HG02763 (cell line): ENCODE measurements around the gene ARHGAP10.

Experiments used
- ATAC-seq: cut with Tn5 transposase; IDR thresholded peaks from one replicate; pipeline ENCODE4 v1.9.1; 2021; ENCODE audit warnings: mild to moderate bottlenecking, moderate library complexity; ENCODE audit not compliant: unreplicated experiment

ARHGAP10 gene

DNA sequence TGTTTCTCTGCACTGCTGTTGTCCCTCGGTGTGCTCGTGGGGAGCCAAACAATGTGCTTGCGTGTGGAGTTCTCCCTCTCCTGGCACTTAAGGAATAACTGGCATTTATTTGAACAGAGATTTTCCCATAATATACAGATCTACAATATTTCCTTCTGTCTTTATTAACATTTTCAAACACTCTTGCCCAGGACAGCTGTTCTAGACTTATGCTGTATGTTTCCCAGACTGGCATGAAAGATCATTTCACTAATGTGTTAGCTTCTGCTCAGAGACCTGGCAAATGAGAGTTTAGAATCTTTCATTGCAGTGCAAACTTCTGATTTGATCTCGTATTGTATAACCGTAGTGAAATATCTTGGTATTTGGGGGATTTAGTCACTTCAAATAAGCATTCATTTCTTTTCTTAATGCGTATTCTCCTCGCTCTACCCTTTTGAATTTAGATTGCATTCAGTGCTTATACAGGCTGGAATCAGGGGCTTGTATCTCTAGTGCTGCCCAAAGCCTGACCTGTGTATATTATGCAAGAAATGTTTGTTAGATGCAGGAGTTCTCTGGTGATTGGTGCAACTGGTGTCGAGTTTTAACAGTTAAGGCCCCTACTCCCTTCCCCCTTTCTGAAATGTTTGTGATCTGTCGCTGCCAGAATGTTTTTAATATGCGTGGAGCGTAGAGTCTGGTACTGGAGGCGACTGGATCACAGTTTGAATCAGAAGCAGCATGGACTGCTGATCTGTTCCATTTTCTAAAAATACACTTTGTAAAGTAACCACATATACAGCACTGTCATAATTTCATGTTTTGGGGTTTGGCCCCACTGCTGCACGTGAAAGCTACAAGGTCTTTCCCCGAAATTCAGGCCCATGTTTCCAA is 326.3 kb downstream of the ARHGAP10 start:
- no peak for ATAC-seq

DNA sequence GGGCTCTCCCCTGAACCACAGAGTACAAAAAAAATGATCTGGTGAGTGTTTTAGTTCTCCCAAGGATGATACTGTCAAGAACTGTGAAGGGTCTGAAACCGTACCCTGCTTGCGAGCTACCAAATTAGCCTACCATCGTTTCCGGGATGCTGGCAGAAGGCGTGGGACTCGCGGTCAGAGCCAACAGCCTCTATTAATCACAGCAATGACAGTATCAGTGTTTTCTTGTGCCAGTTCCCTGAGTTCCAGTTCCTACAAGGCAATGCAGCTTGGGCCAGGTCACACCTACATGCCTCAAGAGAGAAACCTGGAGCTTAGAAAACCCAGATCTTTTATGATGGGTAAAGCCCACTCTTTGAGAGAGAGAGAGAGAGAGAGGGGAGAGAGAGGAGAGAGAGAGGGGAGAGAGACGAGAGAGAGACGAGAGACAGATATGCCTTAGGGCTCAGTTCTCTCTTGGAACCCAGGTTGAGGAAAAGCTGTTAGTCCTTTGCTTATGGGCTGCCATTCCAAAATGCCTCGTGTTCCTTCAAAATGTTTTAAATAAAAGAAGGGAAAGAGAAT is 327.8 kb downstream of the ARHGAP10 start:
- no peak for ATAC-seq

DNA sequence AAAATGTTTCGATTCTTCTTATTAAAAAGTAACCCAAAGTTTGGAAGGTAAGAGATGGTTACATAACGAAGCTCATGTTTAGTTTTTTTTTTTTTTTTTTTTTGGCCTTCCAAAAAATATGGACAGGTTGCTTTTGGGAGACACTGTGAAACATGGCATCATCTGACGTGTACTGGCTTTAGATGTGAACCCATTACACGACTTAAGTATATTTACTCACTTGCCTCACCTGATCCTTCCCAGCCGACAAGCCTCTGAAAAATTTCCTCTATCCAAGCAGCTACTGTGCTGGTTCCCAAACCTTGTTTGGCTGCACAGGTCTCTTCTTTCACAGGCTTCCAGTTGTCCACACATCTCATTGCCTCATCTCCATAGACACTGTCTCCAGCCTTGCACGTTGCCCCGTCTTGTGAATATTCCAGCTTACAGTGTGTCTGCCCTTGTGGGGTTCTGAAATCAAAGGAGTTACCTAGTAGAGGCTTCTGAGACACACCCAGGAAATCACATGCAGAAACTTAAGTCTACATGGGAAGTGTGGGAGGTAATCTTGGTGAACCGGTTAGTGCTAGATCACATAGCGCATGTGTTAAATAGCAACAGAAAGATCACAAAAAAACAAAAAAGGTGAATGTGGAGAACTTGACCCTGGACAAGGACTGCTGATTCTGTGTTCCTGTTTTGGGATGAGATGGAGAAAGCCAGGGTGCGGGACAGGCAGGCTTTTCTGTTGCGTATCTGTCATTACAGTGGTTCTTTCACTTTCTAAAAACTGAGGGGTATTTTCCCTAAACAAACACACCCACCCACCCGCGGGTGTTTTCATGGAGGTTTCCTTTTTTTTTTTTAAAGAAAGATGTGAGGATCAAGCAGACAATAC is 328.6 kb downstream of the ARHGAP10 start:
- ATAC-seq: no peak

DNA sequence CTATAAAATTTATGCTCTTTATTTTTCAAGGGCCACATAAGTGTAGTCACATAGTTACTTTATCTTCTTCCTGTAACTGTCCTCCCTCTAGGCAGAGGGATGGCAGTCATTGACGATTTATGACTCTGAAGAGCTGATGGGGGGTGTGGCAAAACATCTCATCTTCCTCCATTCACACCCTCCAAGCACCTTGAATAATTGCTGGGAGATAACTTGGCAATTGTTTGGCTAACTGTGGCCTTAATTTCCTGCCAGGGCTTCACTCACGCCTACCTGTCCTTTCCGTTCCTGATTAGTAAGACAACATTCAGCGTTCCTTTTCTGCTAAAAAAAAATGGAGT is 329.2 kb downstream of the ARHGAP10 start:
- no peak for ATAC-seq

DNA sequence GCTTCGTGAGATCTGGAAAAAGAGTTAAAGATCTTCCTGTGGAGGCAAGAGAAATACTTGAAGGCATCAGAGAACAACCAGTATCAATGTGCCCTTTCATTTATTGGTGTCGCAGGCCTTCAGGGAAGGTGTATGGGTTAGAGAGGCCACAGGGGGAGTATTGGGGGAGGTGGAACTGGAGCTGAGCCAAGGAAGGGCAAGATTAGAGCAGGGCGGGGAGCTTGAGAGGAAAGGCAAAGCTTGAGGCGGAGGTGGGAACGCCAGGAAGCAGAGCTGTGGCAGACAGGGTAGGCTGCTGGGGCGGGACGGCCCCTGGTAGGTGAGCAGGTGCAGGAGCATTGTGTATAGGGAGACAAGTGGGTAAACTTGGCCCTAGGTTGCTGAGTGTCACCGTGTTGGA is 329.9 kb downstream of the ARHGAP10 start:
- no peak for ATAC-seq

DNA sequence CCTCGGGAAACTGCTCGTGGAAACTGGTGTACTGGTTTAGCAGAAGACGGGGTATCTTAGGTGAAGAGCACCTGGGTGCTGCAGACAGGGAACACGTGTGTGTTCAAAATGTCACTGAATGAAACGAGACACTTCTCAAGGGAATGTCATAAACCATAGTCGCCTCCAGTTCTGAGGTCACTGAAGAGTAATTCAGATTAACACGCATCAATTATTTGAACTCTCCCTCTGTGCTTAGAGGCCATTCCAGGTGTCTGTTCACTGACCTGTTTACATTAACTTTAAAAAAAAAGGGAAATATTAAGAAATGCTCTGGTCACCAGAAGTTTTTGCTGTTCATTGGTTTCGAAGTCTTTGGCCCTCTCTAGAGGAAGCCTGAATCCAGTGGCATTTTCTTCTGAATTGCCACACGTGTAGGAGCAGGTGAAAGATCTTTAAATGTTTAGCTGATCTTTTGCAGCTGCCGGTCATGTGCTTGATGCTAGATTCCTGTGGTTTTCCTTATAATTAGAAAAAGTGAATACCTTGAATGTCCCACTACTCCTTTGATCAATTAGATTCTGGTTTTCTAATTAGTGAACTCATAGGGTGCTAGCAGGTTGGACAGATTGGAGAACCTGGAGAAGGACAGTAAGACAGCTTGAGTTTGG is 330.5 kb downstream of the ARHGAP10 start:
- no peak for ATAC-seq

DNA sequence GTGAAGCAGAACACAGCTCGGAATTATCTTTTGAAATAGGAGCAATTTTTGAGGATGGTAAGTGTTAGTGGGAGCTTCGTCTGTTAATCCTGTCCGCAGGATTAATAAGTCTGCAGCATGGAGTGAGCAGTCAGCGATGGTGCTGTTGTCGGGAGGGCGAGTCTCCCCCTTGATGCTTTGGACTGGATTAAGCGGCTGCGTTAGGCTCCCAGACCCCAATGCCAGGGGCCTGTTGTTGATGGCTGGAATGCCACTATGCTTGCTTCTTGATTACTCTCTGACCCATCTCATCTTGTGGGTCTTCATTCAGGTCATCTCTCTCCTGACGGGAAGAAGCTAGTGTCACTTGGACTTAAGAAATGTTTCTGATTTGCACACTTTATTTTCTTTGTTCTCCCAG is 332.6 kb downstream of the ARHGAP10 start:
- no peak for ATAC-seq

DNA sequence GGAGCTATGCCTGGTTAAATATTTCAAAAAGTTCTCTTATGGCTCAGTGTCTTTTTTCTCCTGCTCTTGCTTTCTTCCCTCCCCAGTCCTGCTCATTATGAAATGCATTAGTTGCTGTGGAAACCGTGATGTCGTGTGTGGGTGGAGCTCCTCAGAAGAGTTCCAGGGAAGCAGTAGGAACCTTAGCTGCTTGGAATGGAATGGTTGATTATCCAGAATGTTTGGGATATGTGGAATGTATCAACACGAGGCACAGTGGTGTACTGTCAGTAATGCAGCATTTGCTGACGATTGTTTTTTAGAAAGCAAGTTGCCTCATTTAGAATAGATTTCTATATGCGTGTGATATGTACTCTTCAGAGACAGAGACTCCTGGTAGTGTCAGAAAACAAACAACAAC is 333.2 kb downstream of the ARHGAP10 start:
- no peak for ATAC-seq

DNA sequence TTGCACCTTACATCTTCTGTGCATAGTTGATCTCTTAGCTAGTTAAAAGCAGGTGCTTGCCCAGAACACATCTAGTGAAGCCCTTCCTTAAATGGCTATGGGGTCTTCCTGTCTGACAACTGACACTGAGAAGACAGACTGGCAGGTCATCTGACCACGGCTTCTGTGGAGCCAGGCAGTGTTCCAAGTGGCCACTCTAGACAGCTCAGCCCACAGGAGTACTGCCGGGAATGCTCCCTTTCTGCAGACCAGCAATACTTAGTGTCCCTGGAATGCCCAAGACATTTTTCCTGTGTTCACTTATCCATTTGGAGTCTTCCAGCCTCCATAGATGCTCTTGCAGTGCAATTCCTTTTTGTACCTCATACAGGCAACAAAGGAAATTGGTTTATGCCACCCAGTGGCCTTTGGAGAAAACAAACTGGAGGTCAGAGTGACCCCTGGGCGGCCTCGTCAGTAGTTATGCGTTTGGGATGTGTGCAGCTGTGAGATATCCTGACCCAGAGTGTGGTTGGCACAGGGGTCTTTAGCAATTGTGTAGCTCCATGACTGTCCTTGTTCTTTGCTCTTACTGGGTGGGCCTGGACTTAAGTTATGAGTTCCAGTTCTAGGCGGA is 335.5 kb downstream of the ARHGAP10 start:
- no peak for ATAC-seq

DNA sequence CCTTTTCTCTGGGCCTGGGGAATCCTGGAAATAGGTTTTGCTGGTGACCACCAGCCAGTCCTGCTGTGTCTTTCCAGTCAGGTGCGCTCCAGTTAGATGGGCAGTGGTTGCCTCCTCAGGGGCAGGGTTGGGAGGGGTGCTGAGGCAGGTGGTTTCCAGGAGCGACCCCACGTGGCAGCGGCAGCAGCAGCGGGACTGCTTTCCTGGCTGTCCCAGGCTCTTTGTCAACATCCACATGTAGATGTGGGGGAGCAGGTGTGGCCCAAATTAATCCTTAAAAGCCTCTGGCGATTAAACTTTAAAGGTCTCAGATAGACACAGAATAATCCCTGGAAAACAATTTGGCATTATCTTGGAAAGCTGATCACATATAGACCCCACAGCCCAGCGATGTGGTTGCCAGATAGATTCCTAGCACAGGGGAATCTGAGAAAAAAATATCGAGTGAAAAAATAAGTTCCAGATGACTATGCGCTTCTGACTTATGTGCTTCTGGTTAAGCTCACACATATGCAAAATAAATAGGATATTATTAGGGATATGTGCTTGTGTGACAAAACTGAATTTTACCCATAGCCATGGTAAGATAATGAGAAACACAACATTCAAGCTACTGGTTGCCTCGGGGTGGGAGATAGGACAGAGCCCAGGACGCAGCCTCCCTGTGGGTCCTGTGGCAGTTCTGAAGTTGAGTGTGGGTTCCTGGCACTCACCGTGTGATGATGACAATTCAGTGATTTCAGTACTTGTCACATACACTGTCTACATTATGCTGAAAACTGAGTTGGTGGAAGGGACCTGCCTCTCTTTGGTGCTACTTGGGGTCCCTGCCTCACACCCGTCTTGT is 336.4 kb downstream of the ARHGAP10 start:
- no peak for ATAC-seq

DNA sequence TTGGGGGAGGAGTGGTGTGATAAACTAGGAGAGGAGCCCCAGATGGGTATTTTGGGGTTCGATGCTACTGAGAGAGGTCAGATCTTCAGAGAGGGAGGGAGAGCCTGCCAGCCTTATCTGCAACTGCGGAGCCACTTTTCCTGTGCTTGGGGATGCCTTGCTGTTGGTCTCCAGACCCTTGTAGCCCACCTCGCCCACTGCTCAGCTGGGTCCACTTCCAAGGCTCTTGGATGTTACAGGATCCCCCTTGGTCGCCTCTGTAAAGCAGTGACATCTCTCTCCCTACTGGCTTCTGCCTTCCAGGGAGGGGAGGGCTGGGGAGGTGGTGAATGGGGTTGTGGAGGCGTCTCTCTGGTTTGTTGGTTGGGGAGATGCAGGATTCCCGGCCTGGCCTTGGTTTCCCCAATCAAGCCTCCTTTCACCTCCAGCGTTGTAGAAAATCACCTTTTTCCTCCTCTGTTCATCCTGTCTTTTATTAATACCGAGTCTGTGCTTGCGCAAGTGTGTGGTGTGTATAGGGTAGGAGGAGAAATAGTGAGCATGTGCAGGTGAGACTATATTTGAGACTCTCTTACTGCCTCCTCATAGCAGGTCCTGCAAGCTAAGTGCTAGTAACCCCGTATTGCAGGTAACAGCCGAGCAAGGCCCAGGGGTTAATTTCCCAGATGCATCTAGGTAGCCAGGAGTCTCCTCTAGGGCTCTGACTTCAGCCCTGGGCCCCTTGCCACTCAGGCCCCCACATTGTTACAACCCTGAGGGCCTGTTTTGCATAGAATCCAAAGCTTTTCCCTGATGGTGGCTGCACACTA is 337.4 kb downstream of the ARHGAP10 start:
- no peak for ATAC-seq

DNA sequence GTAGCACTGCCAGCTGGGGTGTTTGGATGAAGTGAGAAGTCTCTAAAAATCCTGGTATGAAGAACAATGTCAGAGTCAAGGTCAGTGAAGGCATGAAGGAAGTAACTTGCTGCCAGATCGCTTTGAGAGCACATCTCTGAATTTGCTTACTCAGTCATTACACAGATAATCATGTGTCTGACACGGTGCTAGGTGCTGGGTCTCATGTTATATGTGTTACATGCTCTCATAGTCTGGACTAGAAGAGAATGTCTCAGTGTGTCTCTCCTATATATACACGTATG is 337.9 kb downstream of the ARHGAP10 start:
- ATAC-seq: no peak

DNA sequence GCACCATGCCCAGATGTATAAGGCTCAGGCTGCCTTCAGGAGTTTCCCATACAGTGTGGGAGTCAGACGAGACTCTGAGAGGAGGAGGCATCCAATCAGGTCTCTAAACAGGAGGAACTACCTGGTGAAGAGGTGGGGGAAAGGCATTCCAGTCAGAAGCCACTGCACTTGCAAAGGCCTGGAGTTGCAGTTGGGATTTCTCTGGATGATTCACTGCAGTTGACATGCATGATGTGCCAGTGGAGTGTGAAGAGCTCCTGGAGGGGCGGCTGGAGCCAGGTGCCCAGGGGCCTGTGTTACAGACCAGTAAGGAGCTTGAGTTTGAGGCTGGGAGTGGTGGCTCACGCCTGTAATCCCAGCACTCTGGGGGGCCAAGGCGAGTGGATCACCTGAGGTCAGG is 339.1 kb downstream of the ARHGAP10 start:
- no peak for ATAC-seq

DNA sequence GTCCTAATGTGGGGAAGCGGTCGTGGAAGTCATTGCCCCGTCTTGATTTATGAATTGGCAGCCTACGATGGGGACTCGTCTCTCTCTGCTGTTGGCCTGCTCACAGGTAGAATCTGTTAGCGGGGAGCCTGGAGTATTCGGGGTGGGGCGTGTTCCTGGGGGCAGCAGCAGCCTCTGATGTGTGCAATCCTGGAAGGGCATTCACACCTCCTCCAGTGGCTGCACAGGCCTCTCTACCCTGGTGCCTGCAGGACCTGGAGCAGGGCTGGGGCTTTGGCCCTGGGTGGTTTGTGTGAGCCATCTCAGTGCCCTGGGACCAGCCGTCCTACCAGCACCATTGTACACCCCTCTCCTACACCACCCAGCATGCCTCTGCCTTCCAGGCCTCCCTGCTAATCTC is 340.9 kb downstream of the ARHGAP10 start:
- no peak for ATAC-seq

DNA sequence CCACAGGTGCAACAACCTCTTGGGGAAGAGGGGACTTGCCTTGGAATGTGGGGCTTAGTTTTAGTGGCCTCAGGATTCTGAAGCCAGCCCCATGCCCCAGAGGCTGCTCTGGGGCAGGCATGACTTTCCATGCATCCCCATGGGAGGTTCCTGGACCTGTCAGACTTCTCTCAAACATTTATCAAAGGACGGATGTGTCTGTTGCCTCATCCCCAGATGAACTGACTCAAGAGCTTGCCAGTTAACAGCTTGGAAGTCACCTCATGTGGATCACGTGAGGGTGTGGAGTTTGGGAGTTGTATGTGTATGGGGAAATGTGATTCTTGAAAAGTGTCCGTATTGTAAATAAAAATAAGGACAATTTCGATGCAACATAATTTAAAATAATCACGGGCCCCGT is 341.5 kb downstream of the ARHGAP10 start:
- ATAC-seq: no peak

DNA sequence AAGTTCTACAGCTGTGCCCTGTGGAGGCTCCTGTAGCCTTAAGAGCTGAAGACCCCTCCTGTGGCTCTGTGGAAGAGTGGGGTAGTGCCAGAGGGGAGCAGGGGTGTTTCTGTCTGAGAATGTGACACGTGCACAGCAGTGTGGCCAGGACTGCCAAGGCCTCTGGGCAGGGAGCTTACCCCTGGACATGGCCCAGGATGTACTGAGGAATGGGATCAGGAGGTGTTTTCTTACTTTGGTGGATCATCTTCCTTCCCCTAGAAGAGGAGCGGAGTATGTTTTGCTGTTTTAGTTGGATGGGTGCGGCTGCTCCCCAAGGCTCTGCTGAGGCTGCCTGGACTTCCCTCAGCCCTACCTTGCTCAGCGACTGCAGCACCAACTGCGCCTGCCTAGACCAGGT is 342.6 kb downstream of the ARHGAP10 start:
- no peak for ATAC-seq

DNA sequence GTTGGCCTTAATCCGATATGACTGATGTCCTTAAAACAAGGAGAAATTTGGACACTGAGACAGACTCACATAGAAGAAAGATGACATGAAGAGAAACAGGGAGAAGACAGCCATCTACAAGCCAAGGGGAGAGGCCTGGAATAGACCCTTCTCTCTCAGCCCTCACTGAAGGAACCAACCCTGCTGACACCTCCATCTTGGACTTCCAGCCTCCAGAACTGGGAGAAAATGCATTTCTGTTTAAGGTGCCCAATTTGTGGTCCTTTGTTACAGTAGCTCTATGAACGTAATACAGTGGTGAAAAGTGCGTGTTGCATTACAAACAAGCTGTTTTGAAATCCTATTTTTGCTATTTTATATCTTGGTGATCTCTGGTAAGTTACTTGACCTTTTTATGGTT is 343.6 kb downstream of the ARHGAP10 start:
- ATAC-seq: no peak

DNA sequence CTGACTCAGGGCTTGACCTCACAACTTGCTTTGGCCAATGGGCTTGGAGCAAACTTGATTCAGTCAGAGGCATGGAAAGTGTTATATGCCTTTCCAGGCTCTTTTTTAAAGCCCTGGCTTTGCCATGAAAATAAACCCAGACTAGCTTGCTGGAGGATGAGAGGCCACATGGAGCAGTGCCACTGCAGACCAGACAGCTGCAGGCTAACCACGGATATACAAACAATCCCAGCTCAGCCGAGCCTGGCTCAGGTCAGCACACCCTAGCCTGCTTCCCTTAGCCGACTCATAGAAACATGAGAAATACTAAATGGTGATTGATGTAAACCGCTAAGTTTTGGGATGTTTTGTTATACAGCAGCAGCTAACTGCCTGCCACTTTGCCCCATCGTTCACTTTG is 345.1 kb downstream of the ARHGAP10 start:
- no peak for ATAC-seq

DNA sequence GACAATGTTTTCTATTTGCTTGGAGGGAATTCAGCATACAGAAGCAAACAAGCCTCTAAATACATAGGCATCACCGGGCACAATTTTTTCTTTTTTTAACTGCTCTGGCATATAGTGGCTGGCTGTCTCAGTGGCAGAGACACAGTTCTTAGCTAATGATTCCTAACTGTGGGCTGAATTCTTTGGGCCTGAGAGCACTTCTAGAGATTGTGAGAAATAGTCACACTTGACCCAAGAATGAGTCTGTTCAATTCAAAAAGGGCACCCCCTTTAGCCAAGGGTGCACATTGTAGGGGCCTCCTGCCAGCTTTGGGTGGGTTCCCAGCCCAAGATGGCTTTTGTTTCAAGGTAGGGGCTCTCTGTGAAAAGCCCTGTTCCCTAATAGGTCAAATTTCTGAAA is 345.7 kb downstream of the ARHGAP10 start:
- no peak for ATAC-seq
